Measurements from ENCODE around the gene TH. TPM values are rescaled to one million over a fixed set of nuclear protein-coding genes. Genes with fewer than 3 reads are reported as not detected.

TH gene
- total and polyA plus RNA-seq, 4 donors: 0.14 to 0.31 TPM; not detected in 2

DNA sequence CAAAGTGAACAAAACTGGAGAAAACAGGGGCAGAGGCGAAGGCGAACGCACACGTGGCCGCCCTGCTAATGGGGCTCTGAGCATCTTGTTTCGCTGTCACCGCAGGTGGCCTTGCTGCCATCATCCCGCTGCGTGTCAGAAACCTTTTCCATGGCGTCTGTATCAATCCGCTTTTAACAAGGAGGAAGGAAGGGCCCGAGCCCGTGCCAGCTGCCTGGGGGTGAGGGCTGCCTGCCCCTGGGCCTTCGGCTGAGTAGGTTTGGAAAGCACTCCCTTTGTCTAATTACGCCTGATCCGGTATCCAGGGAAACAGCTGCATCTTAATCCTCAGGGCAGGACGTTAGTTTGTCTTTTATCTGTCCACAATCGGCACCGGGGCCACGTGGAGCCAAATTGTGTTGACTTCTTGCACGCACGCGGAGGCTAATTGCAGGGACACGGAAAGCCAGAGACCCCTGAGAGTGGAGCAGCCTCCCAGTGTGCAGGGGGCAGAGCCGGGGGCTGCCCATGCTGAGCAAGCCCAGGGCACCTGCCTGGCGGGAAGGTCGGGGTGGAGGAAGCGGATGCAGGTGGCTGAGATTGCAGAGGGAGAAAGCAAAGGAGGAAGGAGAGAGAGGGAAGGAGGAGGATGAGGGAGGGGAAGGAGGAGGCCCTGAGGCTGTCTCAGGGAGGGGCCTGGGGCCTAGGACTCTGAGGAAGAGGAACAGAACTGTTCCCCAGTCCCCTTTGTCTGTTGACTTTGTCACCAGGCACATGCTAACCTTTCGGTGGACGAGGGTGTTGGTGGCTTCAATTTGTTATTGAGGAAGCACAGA, 19.2 kb upstream of the TH start:
- no peak overlapping the region for H3K9ac ChIP-seq (ENCODE audit: insufficient read depth in 1 of 2, low read length in 2 of 2)
- H3K27me3 ChIP-seq (ENCODE audit: control insufficient read depth in 3 of 3, insufficient read depth in 3 of 3, low read length in 2 of 3): peaks cover 0 to 7% (median 0%) of the 10 kb centered on the region in 3 donors
- peak in 1 of 3 donors; percentile 15 for DNase-seq
- no peaks in the 10 kb centered on the region for H3K36me3 ChIP-seq (ENCODE audit: control insufficient read depth in 4 of 4, insufficient read depth in 4 of 4, low read length in 4 of 4)
- H3K4me1 ChIP-seq (ENCODE audit: control insufficient read depth in 5 of 5, insufficient read depth in 5 of 5, low read length in 5 of 5): peaks cover 0 to 9% (median 0%) of the 10 kb centered on the region in 5 donors
- no peak for ATAC-seq (ENCODE audit: insufficient read depth, low FRiP score)
- no peak overlapping the region for H3K4me3 ChIP-seq
- no peak overlapping the region for H3K27ac ChIP-seq (ENCODE audit: low read depth in 1 of 2, low read length in 1 of 2)
- peaks cover 0 to 2% (median 0%) of the 10 kb centered on the region in 4 donors for H3K9me3 ChIP-seq (ENCODE audit: control insufficient read depth in 4 of 4, insufficient read depth in 3 of 4, low read length in 3 of 4)
- whole genome bisulfite sequencing, 2 donors: 34 to 45% methylated on average over 30 of the region's 30 CpGs
- TF ChIP-seq, protein P1, sequence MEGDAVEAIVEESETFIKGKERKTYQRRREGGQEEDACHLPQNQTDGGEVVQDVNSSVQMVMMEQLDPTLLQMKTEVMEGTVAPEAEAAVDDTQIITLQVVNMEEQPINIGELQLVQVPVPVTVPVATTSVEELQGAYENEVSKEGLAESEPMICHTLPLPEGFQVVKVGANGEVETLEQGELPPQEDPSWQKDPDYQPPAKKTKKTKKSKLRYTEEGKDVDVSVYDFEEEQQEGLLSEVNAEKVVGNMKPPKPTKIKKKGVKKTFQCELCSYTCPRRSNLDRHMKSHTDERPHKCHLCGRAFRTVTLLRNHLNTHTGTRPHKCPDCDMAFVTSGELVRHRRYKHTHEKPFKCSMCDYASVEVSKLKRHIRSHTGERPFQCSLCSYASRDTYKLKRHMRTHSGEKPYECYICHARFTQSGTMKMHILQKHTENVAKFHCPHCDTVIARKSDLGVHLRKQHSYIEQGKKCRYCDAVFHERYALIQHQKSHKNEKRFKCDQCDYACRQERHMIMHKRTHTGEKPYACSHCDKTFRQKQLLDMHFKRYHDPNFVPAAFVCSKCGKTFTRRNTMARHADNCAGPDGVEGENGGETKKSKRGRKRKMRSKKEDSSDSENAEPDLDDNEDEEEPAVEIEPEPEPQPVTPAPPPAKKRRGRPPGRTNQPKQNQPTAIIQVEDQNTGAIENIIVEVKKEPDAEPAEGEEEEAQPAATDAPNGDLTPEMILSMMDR (IDR thresholded peaks at IDR 0.05; ENCODE audit: control extremely low read depth, extremely low read depth): no peak

DNA sequence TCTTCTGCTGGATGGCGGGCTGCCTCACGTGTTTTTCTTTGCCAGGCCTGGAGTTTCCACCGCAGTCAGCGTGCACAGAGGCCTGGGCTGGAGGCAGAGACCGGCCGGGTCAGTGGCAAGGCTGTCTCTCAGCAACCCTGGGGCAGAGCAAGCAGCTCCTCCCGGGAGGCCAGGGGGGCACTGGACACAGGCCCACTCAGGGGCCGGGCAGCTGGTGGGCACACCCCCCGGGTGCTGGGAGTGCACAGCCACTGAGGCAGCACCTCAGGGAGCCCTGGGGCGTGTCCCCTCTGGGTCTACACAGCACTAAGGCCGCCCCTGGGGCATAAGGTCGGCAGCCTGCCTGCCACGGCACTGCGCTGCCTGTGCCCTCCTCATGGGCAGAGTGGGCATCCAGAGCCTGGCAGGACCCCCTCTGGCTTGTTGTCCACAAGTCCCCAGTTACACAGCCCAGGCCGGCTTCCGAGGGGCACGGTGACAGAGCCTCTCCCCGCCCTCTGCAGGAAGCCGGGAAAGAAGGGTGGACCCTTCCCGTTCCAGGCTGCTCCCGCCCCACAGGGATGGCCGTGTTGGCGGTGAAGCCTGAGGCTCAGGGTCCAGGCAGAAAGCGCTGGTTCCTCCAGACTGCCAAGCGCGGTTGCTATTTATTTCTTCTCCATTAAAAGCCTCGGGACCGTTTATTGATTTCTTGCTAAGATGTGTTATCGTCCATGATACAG, 18.5 kb upstream of the TH start:
- H3K9me3 ChIP-seq (ENCODE audit: control insufficient read depth in 4 of 4, insufficient read depth in 3 of 4, low read length in 3 of 4): peaks cover 0 to 2% (median under 1%) of the 10 kb centered on the region in 4 donors
- H3K4me3 ChIP-seq: no peak overlapping the region
- no peaks in the 10 kb centered on the region for H3K36me3 ChIP-seq (ENCODE audit: control insufficient read depth in 4 of 4, insufficient read depth in 4 of 4, low read length in 4 of 4)
- H3K4me1 ChIP-seq (ENCODE audit: control insufficient read depth in 5 of 5, insufficient read depth in 5 of 5, low read length in 5 of 5): peaks cover 0 to 16% (median 0%) of the 10 kb centered on the region in 5 donors
- no peak overlapping the region for H3K27ac ChIP-seq (ENCODE audit: low read depth in 1 of 2, low read length in 1 of 2)
- 68 to 80% methylated on average over 27 to 29 of the region's 29 CpGs for WGBS, 2 donors
- DNase-seq (peak in 1 of 3 donors; percentile 15), ATAC-seq (ENCODE audit: insufficient read depth, low FRiP score) (no peak)
- no peak overlapping the region for H3K9ac ChIP-seq (ENCODE audit: insufficient read depth in 1 of 2, low read length in 2 of 2)
- peaks cover 0 to 7% (median 3%) of the 10 kb centered on the region in 3 donors for H3K27me3 ChIP-seq (ENCODE audit: control insufficient read depth in 3 of 3, insufficient read depth in 3 of 3, low read length in 2 of 3)
- TF ChIP-seq, protein P1 (IDR thresholded peaks at IDR 0.05; ENCODE audit: control extremely low read depth, extremely low read depth): no peak

DNA sequence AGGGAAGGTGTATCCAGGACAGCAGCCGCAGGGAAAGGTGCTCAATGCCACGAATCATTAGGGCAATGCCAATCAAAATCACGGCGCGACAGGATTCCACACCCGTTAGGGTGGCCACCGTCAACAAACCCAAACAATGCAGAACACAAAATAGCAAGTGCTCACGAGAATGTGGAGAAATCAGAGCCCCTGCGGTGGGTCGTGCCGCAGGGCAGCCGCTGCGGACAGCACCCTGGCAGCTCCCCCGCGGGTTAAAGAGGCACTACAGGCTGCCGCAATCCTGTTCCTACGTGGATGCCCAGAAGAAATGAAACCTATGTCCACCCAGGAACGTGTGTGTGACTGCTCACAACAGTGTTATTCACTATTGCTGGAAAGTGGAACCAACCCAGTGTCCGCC, 17.1 kb upstream of the TH start:
- H3K4me3 ChIP-seq: no peak overlapping the region
- no peak overlapping the region for H3K9ac ChIP-seq (ENCODE audit: insufficient read depth in 1 of 2, low read length in 2 of 2)
- H3K9me3 ChIP-seq (ENCODE audit: control insufficient read depth in 4 of 4, insufficient read depth in 3 of 4, low read length in 3 of 4): peaks cover 0 to 2% (median under 1%) of the 10 kb centered on the region in 4 donors
- ATAC-seq (ENCODE audit: insufficient read depth, low FRiP score): no peak
- H3K27me3 ChIP-seq (ENCODE audit: control insufficient read depth in 3 of 3, insufficient read depth in 3 of 3, low read length in 2 of 3): peaks cover 0 to 7% (median 3%) of the 10 kb centered on the region in 3 donors
- DNase-seq: no peak
- no peak overlapping the region for H3K27ac ChIP-seq (ENCODE audit: low read depth in 1 of 2, low read length in 1 of 2)
- no peaks in the 10 kb centered on the region for H3K36me3 ChIP-seq (ENCODE audit: control insufficient read depth in 4 of 4, insufficient read depth in 4 of 4, low read length in 4 of 4)
- TF ChIP-seq, protein P1 (IDR thresholded peaks at IDR 0.05; ENCODE audit: control extremely low read depth, extremely low read depth): no peak
- peaks cover 0 to 16% (median 0%) of the 10 kb centered on the region in 5 donors for H3K4me1 ChIP-seq (ENCODE audit: control insufficient read depth in 5 of 5, insufficient read depth in 5 of 5, low read length in 5 of 5)
- WGBS, 2 donors: 86 to 93% methylated on average over 19 of the region's 19 CpGs

All from lung (tissue), 12 donors.